CD14-positive monocyte (primary cell): ENCODE data around the gene NLGN1. TPM values are rescaled to one million over a fixed set of nuclear protein-coding genes. Genes with fewer than 3 reads are reported as not detected.

Source experiments
- DNase-seq, 3 donors: peaks; one replicate each; pipeline ENCODE4 v3.0.0-alpha.2; 2011 to 2022
- H2AFZ ChIP-seq: 2 replicates; pipeline ENCODE4 v1.6.0; 2012; ENCODE audit warnings: mild to moderate bottlenecking, low read depth, low read length, inconsistent platforms; ENCODE audit not compliant: insufficient read depth, poor library complexity, severe bottlenecking
- H3K27ac ChIP-seq, 2 donors: 1 replicate in 1 of 2; 2 replicates in 1 of 2; pipeline ENCODE4 v1.5.1; 2012 to 2013; ENCODE audit warnings: low read length in 2 of 2, control low read depth in 1 of 2, inconsistent platforms in 1 of 2, low read depth in 1 of 2, mild to moderate bottlenecking in 1 of 2
- H3K27me3 ChIP-seq, 2 donors: one replicate each; pipeline versions ENCODE4 v1.6.0 to v1.6.1; 2011 to 2013; ENCODE audit warnings: low read length in 2 of 2; ENCODE audit not compliant: control insufficient read depth in 2 of 2, insufficient read depth in 2 of 2
- H3K36me3 ChIP-seq, 2 donors: replicated peaks in 1 of 2; 1 replicate in 1 of 2; 2 replicates in 1 of 2; pipeline versions ENCODE4 v1.5.1 to v1.6.1; 2012 to 2013; ENCODE audit warnings: low read length in 2 of 2, control low read depth in 1 of 2, inconsistent platforms in 1 of 2, mild to moderate bottlenecking in 1 of 2; ENCODE audit not compliant: insufficient read depth in 2 of 2, control insufficient read depth in 1 of 2
- H3K4me1 ChIP-seq, 2 donors: 1 replicate in 1 of 2; 2 replicates in 1 of 2; pipeline versions ENCODE4 v1.5.1 to v1.6.1; 2012 to 2013; ENCODE audit warnings: low read length in 2 of 2, control low read depth in 1 of 2, inconsistent platforms in 1 of 2, mild to moderate bottlenecking in 1 of 2, moderate library complexity in 1 of 2; ENCODE audit not compliant: insufficient read depth in 2 of 2, control insufficient read depth in 1 of 2
- H3K4me2 ChIP-seq: replicated peaks from 2 replicates; pipeline ENCODE3; 2012; ENCODE audit warnings: low read length, moderate library complexity, mild to moderate bottlenecking; ENCODE audit not compliant: poor library complexity, severe bottlenecking; ENCODE audit errors: extremely low read depth
- H3K4me3 ChIP-seq, 3 experiments: fragments of 200-600 bp in 1 of 3; sonication (generic) in 1 of 3; replicated peaks in 1 of 3; 1 replicate in 2 of 3; 2 replicates in 1 of 3; pipeline ENCODE4 v1.5.1; 2011 to 2013; ENCODE audit warnings: low read length in 3 of 3, mild to moderate bottlenecking in 3 of 3, control low read depth in 2 of 3, low read depth in 2 of 3, inconsistent platforms in 1 of 3, moderate library complexity in 1 of 3
- H3K79me2 ChIP-seq: 2 replicates; pipeline ENCODE4 v1.6.0; 2012; ENCODE audit warnings: mild to moderate bottlenecking, control low read depth, inconsistent platforms, low read length, moderate library complexity; ENCODE audit not compliant: insufficient read depth
- H3K9ac ChIP-seq: 2 replicates; pipeline ENCODE4 v1.6.0; 2017; ENCODE audit warnings: low read length, mild to moderate bottlenecking; ENCODE audit not compliant: insufficient read depth, poor library complexity, severe bottlenecking
- H3K9me3 ChIP-seq, 2 donors: replicated peaks in 1 of 2; 1 replicate in 1 of 2; 2 replicates in 1 of 2; pipeline versions ENCODE4 v1.5.1 to v1.6.1; 2012 to 2013; ENCODE audit warnings: low read length in 2 of 2, control low read depth in 1 of 2; ENCODE audit not compliant: control insufficient read depth in 1 of 2, insufficient read depth in 1 of 2
- H4K20me1 ChIP-seq: 2 replicates; pipeline ENCODE4 v1.6.0; 2012; ENCODE audit warnings: mild to moderate bottlenecking, low read length, control low read depth, moderate library complexity; ENCODE audit not compliant: insufficient read depth
- H3K27ac Mint-ChIP-seq, 7 donors: one replicate each; pipeline ENCODE4 v1.8.0; 2020; ENCODE audit warnings: mild to moderate bottlenecking in 7 of 7, mixed read lengths in 7 of 7, moderate library complexity in 6 of 7, inconsistent platforms in 2 of 7
- H3K27me3 Mint-ChIP-seq, 3 donors: one replicate each; pipeline ENCODE4 v1.8.0; 2021 to 2022; ENCODE audit warnings: low read depth in 3 of 3, mild to moderate bottlenecking in 3 of 3, mixed read lengths in 3 of 3, moderate library complexity in 3 of 3, inconsistent platforms in 1 of 3
- H3K36me3 Mint-ChIP-seq, 2 donors: one replicate each; pipeline ENCODE4 v1.8.0; 2020; ENCODE audit warnings: mixed read lengths in 2 of 2, inconsistent platforms in 1 of 2, mild to moderate bottlenecking in 1 of 2
- H3K4me1 Mint-ChIP-seq: one replicate; pipeline ENCODE4 v1.8.0; 2020; ENCODE audit warnings: mild to moderate bottlenecking, mixed read lengths
- H3K4me3 Mint-ChIP-seq, 2 donors: one replicate each; pipeline ENCODE4 v1.8.0; 2020; ENCODE audit warnings: mild to moderate bottlenecking in 2 of 2, mixed read lengths in 2 of 2, moderate library complexity in 1 of 2
- H3K9me3 Mint-ChIP-seq, 7 donors: one replicate each; pipeline ENCODE4 v1.8.0; 2020 to 2022; ENCODE audit warnings: mixed read lengths in 7 of 7, mild to moderate bottlenecking in 6 of 7, moderate library complexity in 6 of 7, inconsistent platforms in 2 of 7
- WGBS: methylation state at CpG from one replicate; pipeline ENCODE4 v1.1.5; 2013; ENCODE audit warnings: missing lambda C conversion rate; ENCODE audit not compliant: insufficient coverage; 5-methylcytosine and 5-hydroxymethylcytosine counted together
- intact Hi-C, 2 donors: fragments of 100-400 bp; cut with micrococcal nuclease; formaldehyde crosslinking; loops; one replicate each; pipeline versions ENCODE4 v1.15.0 to v1.15.1; 2023
- polyA plus RNA-seq, 3 donors: library from polyadenylated mRNA; depleted of rRNA in 1 of 3; unstranded in 2 of 3; stranded (reverse) in 1 of 3; fragments of 300-500 nt in 2 of 3; fragments of >200 nt in 1 of 3; fragmentation: Illumina TruSeq in 2 of 3; gene quantifications; 1 replicate in 2 of 3; 2 replicates in 1 of 3; pipeline ENCODE4 v1.2.3, GENCODE V29; 2012 to 2021
- TF ChIP-seq, protein P1 (sequence below): fragments of 200-600 bp; IDR thresholded peaks from one replicate; pipeline ENCODE4 v1.8.0; 2022; ENCODE audit warnings: antibody characterized with exemption, mild to moderate bottlenecking

Gene NLGN1
- polyA plus RNA-seq, 3 donors, result not detected

DNA sequence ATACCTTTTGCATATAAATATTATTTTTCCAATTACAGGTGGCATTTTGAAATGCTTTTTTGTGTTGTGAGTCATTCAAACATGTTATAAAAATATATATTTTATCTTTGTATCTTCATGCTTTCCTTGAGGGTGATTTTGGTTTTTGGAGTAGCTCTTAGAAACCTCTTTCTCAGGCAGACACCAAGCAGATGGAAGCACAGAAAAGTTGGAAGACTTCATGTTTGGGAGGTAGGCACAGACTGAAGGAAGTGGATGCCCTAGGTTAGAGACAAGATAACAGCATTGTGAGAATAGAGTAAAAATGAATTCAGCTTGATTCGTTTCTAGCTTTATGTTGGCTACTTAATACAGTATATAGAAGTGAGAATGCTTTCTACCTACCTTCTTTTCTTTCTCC, 338.3 kb downstream of the NLGN1 start:
- no peaks in the 10 kb centered on the region for H3K4me1 ChIP-seq
- Mint-ChIP-seq H3K27ac (peak overlapping the region in 1 of 7 donors; percentile 7), H3K36me3 (no peaks in the 10 kb centered on the region), H3K4me3 (no peak overlapping the region), H3K4me1 (no peaks in the 10 kb centered on the region), H3K9me3 (peaks cover 0 to 7% (median 4%) of the 10 kb centered on the region in 7 donors), H3K27me3 (no peaks in the 10 kb centered on the region)
- H3K9me3 ChIP-seq, result no peaks in the 10 kb centered on the region
- H3K4me3 ChIP-seq, result no peak overlapping the region
- H3K36me3 ChIP-seq, result no peaks in the 10 kb centered on the region
- H2AFZ ChIP-seq, result no peak overlapping the region
- no peak overlapping the region for H3K4me2 ChIP-seq
- intact Hi-C loops, result no loop called here
- no peak for DNase-seq
- WGBS, result no CpG with 5 or more reads among the region's 1 CpG
- TF ChIP-seq, protein P1, sequence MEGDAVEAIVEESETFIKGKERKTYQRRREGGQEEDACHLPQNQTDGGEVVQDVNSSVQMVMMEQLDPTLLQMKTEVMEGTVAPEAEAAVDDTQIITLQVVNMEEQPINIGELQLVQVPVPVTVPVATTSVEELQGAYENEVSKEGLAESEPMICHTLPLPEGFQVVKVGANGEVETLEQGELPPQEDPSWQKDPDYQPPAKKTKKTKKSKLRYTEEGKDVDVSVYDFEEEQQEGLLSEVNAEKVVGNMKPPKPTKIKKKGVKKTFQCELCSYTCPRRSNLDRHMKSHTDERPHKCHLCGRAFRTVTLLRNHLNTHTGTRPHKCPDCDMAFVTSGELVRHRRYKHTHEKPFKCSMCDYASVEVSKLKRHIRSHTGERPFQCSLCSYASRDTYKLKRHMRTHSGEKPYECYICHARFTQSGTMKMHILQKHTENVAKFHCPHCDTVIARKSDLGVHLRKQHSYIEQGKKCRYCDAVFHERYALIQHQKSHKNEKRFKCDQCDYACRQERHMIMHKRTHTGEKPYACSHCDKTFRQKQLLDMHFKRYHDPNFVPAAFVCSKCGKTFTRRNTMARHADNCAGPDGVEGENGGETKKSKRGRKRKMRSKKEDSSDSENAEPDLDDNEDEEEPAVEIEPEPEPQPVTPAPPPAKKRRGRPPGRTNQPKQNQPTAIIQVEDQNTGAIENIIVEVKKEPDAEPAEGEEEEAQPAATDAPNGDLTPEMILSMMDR, result no peak
- no peak overlapping the region for H3K27ac ChIP-seq
- no peaks in the 10 kb centered on the region for H3K27me3 ChIP-seq
- H3K9ac ChIP-seq, result no peak overlapping the region
- H3K79me2 ChIP-seq, result no peaks in the 10 kb centered on the region
- H4K20me1 ChIP-seq, result no peaks in the 10 kb centered on the region

DNA sequence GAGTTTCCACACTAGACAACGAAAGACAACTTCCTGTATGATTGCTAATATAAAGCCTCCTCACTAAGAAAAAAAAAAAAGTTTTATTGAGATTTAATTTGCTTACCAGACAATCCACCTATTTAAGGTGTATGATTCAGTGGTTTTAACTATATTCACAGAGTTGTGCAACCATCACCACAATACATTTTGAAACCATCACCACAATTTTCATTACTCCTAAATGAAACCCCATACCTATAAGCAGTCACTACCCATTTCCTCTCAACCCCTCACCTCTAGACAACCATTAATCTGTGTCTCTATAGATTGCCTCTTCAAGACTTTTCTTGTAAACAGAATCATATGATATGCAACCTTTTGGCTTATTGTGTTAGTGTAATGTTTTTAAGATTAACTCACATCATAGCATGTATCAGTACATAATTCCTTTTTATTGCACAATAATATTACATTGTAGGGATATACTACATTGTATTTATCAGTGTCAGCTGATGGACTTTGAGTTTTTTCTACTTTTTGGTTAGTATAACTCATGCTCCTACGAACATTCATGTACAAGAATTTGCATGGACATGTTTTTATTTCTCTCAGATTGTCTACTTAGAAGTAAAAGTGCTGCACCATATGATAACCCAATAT, 339.7 kb downstream of the NLGN1 start:
- Histone ChIP-seq H3K4me3 (no peak overlapping the region), H3K27ac (no peak overlapping the region), H2AFZ (no peak overlapping the region), H3K36me3 (no peaks in the 10 kb centered on the region), H3K27me3 (no peaks in the 10 kb centered on the region), H4K20me1 (no peaks in the 10 kb centered on the region), H3K4me1 (no peaks in the 10 kb centered on the region), H3K9ac (no peak overlapping the region), H3K4me2 (no peak overlapping the region), H3K9me3 (no peaks in the 10 kb centered on the region), H3K79me2 (no peaks in the 10 kb centered on the region)
- H3K9me3 Mint-ChIP-seq, result peaks cover 2 to 11% (median 5%) of the 10 kb centered on the region in 7 donors
- H3K4me1 Mint-ChIP-seq, result no peaks in the 10 kb centered on the region
- no CpG with 5 or more reads among the region's 2 CpGs for WGBS
- no peak overlapping the region for H3K27ac Mint-ChIP-seq
- no peak overlapping the region for H3K4me3 Mint-ChIP-seq
- intact Hi-C loops, result no loop called here
- no peaks in the 10 kb centered on the region for H3K27me3 Mint-ChIP-seq
- TF ChIP-seq, protein P1, result no peak
- no peak for DNase-seq
- H3K36me3 Mint-ChIP-seq, result no peaks in the 10 kb centered on the region
